ENCODE data around the gene LY6G6C.

DNA sequence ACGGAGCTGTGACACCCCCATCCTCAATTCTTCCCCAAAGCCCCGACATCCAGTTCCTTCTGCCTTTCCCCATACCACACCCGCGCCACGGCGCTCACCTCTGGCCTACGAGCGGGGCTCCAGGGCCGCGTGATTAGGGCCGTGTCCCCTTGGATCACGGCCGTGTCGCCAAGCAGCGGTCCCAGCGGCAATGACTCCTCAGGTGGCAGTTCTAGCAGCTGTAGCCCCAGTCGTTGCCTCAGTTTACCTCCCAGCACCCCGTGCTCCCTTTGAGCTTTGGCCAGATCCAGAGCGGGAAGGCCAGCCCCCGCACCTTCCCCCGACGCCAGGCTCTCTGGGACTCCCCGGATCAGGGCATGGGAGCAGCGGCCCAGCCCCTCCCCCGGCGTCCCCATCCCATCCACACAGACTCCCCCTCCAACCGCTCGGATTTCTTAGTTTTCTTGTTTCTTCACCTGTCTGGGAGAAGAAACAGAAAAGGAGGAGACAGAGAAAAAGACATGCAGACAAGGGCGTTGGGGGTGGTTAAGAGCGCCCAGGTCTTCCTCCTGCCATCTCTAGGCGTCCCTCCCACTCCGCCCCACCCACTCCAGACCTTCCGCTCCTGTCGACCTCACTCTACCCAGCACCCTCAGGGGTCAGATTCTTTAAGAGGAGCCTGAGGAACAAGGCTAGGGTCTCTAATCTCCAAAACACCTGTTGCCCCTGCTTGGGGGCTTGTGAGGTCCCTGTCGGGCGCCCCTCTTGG lies 7.4 kb upstream of the LY6G6C start, which contains the start of gene DDAH2:
- no peak for TF ChIP-seq GATA2 (IDR thresholded peaks at IDR 0.05; ENCODE audit: low read depth, low read length)
- no peak for TF ChIP-seq GATA3 (IDR thresholded peaks at IDR 0.05; ENCODE audit: low read depth, low read length)

All from SH-SY5Y (cell line).